K562 (cell line): ENCODE results near the gene TMEM61. TPM values are rescaled to one million over a fixed set of nuclear protein-coding genes. Genes with fewer than 3 reads are reported as not detected.

Source experiments
- ARHGAP35 ChIP-seq: fragments of 450-650 bp; IDR thresholded peaks from 2 replicates; pipeline ENCODE4 v1.6.1; 2018; ENCODE audit not compliant: partially characterized antibody
- BDP1 ChIP-seq: IDR thresholded peaks from 3 replicates; pipeline ENCODE4 v1.6.1; 2011; ENCODE audit not compliant: insufficient read length, insufficient read depth
- CREBBP ChIP-seq: IDR thresholded peaks from one replicate; pipeline ENCODE4 v1.6.1; 2012; ENCODE audit warnings: low read depth, mild to moderate bottlenecking, control low read depth, inconsistent platforms, low read length
- DDX20 ChIP-seq: fragments of 450-650 bp; IDR thresholded peaks from 2 replicates; pipeline ENCODE4 v1.6.1; 2016; ENCODE audit warnings: missing genetic modification characterization, low read depth, mild to moderate bottlenecking, missing compliant biosample characterization, moderate library complexity
- FOXP1 ChIP-seq: sonication (generic); formaldehyde crosslinking; IDR thresholded peaks from 2 replicates; pipeline ENCODE4 v1.8.0; 2022; ENCODE audit warnings: mild to moderate bottlenecking, missing genetic modification reagents
- GATAD2A ChIP-seq: fragments of 450-650 bp; IDR thresholded peaks from 2 replicates; pipeline ENCODE4 v1.6.1; 2017
- KDM4B ChIP-seq, 2 experiments: fragments of 450-650 bp in 1 of 2; sonication (generic) in 1 of 2; IDR thresholded peaks; 2 replicates each; pipeline ENCODE4 v1.6.1; 2016 to 2017; ENCODE audit warnings: borderline replicate concordance in 2 of 2, antibody characterized with exemption in 1 of 2, low read depth in 1 of 2, mild to moderate bottlenecking in 1 of 2
- KDM5B ChIP-seq: fragments of 200-600 bp; sonication (generic); IDR thresholded peaks from 2 replicates; pipeline ENCODE4 v1.6.1; 2012; ENCODE audit warnings: low read depth, mild to moderate bottlenecking, moderate library complexity, low read length, control low read depth, inconsistent platforms; ENCODE audit not compliant: insufficient replicate concordance
- KLF1 ChIP-seq: fragments of 450-650 bp; IDR thresholded peaks from 2 replicates; pipeline ENCODE4 v1.6.1; 2016; ENCODE audit warnings: missing genetic modification characterization, missing compliant biosample characterization
- MEF2A ChIP-seq: IDR thresholded peaks from 2 replicates; pipeline ENCODE4 v1.6.1; 2011; ENCODE audit warnings: low read depth, mild to moderate bottlenecking, low read length, moderate library complexity; ENCODE audit not compliant: control insufficient read depth
- NONO ChIP-seq, 2 experiments: fragments of 200-400 bp in 1 of 2; fragments of 450-650 bp in 1 of 2; formaldehyde crosslinking in 1 of 2; IDR thresholded peaks; 2 replicates each; pipeline ENCODE4 v1.6.1; 2017; ENCODE audit warnings: low read depth in 2 of 2, mild to moderate bottlenecking in 2 of 2, moderate library complexity in 2 of 2, low read length in 1 of 2
- PHTF2 ChIP-seq: fragments of 250-450 bp; sonication (Bioruptor Pico); IDR thresholded peaks from 2 replicates; pipeline ENCODE4 v1.5.0; 2021; ENCODE audit warnings: mild to moderate bottlenecking
- RBM34 ChIP-seq: fragments of 200-400 bp; formaldehyde crosslinking; IDR thresholded peaks from 2 replicates; pipeline ENCODE4 v1.6.1; 2018; ENCODE audit warnings: low read length, borderline replicate concordance; ENCODE audit not compliant: insufficient read depth
- RFX5 ChIP-seq: IDR thresholded peaks from 2 replicates; pipeline ENCODE4 v1.6.1; 2011; ENCODE audit warnings: low read depth, mild to moderate bottlenecking, improper control_type of control experiment, low read length
- TBP ChIP-seq: optimal IDR thresholded peaks from 2 replicates; pipeline ENCODE3; 2011; ENCODE audit warnings: low read depth, low read length, improper control_type of control experiment
- XRCC5 ChIP-seq: fragments of 200-400 bp; formaldehyde crosslinking; IDR thresholded peaks from 2 replicates; pipeline ENCODE4 v1.6.1; 2017; ENCODE audit warnings: low read depth, mild to moderate bottlenecking, low read length
- ZFP1 ChIP-seq: fragments of 450-650 bp; formaldehyde crosslinking; IDR thresholded peaks from 2 replicates; pipeline ENCODE4 v1.4.0; 2020; ENCODE audit warnings: mild to moderate bottlenecking, mixed read lengths
- ZFX ChIP-seq: sonication (generic); formaldehyde crosslinking; IDR thresholded peaks from 2 replicates; pipeline ENCODE4 v1.8.0; 2022; ENCODE audit warnings: mild to moderate bottlenecking, missing genetic modification reagents, moderate library complexity
- ZNF133 ChIP-seq: fragments of 250-450 bp; sonication (Bioruptor Pico); IDR thresholded peaks from 2 replicates; pipeline ENCODE4 v1.4.0; 2020; ENCODE audit warnings: mild to moderate bottlenecking
- ZNF134 ChIP-seq: fragments of 250-450 bp; sonication (Bioruptor Pico); conservative IDR thresholded peaks from 2 replicates; pipeline ENCODE4 v1.4.0; 2020
- ZNF384 ChIP-seq: IDR thresholded peaks from 2 replicates; pipeline ENCODE4 v1.6.1; 2012; ENCODE audit warnings: low read depth, low read length, improper control_type of control experiment
- ZNF77 ChIP-seq: fragments of 250-450 bp; sonication (Bioruptor Pico); IDR thresholded peaks from 2 replicates; pipeline ENCODE4 v1.5.0; 2020
- polyA plus RNA-seq, 8 experiments: library from polyadenylated mRNA; depleted of rRNA in 4 of 8; stranded (reverse) in 5 of 8; unstranded in 3 of 8; fragments of >200 nt; fragmentation: Nextera tagmentation in 2 of 8; fragmentation: Illumina TruSeq in 1 of 8; extraction: Ambion mirVana in 2 of 8; extraction: Trizol in 1 of 8; gene quantifications; 2 replicates each; pipeline versions ENCODE4 v1.2.1 to v1.2.3, GENCODE V29; 2011 to 2014; ENCODE audit warnings: inconsistent platforms in 1 of 8, missing spikeins in 1 of 8
- total RNA-seq, 7 experiments: library from RNA; depleted of rRNA in 6 of 7; stranded (reverse); fragments of >200 nt in 6 of 7; fragmentation: Illumina TruSeq in 2 of 7; extraction: Trizol in 2 of 7; gene quantifications; 2 replicates each; pipeline versions ENCODE4 v1.2.1 to v1.2.3, GENCODE V29; 2011 to 2021; ENCODE audit warnings: low replicate concordance in 1 of 7
- TF ChIP-seq, protein P1 (sequence below): fragments of 250-450 bp; sonication (Bioruptor Pico); IDR thresholded peaks from 2 replicates; pipeline ENCODE4 v1.4.0; 2020; ENCODE audit warnings: mild to moderate bottlenecking, moderate library complexity
- TF ChIP-seq, protein P2 (sequence below): sonication (generic); formaldehyde crosslinking; IDR thresholded peaks from 2 replicates; pipeline ENCODE4 v1.8.1; 2023; ENCODE audit warnings: missing genetic modification reagents, mild to moderate bottlenecking, borderline replicate concordance

Gene TMEM61
- total and polyA plus RNA-seq, 9 of the 15 experiments (the other 6 are each of a cell fraction or from before 2014, with no cell fraction given), result not detected

DNA sequence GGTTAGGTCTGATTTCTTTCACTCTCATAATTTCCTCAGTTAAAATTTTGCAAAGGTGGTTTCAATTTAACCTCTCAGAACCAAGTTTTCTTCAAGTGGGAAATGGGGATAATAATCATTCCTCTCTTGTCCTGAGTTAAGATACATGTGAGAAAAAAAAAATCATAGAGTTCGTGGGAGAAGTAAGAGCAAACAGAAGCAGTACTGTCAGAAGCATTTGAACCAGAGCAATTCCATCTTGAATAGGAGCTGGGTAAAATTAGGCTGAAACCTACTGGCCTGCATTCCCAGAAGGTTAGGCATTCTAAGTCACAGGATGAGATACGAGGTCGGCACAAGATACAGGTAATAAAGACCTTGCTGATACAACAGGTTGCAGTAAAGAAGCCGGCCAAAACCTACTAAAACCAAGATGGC lies 28.6 kb upstream of the TMEM61 start (continued):
- no peak for TF ChIP-seq KDM4B (IDR thresholded peaks at IDR 0.05; ENCODE audit: borderline replicate concordance in 2 of 2, low read depth in 1 of 2)
- no peak for TF ChIP-seq ZNF77 (CRISPR knock-in tag)
- TF ChIP-seq TBP, result no peak
- TF ChIP-seq DDX20 (tag), result peak; percentile 81
- TF ChIP-seq GATAD2A, result no peak
- TF ChIP-seq ZFP1 (CRISPR knock-in tag), result no peak
- TF ChIP-seq PHTF2 (CRISPR knock-in tag), result no peak
- TF ChIP-seq, protein P1, sequence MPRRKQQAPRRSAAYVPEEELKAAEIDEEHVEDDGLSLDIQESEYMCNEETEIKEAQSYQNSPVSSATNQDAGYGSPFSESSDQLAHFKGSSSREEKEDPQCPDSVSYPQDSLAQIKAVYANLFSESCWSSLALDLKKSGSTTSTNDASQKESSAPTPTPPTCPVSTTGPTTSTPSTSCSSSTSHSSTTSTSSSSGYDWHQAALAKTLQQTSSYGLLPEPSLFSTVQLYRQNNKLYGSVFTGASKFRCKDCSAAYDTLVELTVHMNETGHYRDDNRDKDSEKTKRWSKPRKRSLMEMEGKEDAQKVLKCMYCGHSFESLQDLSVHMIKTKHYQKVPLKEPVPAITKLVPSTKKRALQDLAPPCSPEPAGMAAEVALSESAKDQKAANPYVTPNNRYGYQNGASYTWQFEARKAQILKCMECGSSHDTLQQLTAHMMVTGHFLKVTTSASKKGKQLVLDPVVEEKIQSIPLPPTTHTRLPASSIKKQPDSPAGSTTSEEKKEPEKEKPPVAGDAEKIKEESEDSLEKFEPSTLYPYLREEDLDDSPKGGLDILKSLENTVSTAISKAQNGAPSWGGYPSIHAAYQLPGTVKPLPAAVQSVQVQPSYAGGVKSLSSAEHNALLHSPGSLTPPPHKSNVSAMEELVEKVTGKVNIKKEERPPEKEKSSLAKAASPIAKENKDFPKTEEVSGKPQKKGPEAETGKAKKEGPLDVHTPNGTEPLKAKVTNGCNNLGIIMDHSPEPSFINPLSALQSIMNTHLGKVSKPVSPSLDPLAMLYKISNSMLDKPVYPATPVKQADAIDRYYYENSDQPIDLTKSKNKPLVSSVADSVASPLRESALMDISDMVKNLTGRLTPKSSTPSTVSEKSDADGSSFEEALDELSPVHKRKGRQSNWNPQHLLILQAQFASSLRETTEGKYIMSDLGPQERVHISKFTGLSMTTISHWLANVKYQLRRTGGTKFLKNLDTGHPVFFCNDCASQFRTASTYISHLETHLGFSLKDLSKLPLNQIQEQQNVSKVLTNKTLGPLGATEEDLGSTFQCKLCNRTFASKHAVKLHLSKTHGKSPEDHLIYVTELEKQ (CRISPR knock-in tag), result peak; percentile 69
- no peak for TF ChIP-seq BDP1
- no peak for TF ChIP-seq CREBBP
- no peak for TF ChIP-seq KDM5B
- no peak for TF ChIP-seq ARHGAP35
- TF ChIP-seq MEF2A, result no peak
- TF ChIP-seq XRCC5, result no peak
- TF ChIP-seq RFX5, result no peak
- no peak for TF ChIP-seq ZNF133
- no peak for TF ChIP-seq ZFX (CRISPR knock-in tag)
- TF ChIP-seq FOXP1 (CRISPR knock-in tag), result no peak
- TF ChIP-seq ZNF384, result no peak
- TF ChIP-seq RBM34, result no peak
- TF ChIP-seq KLF1 (tag), result no peak
- TF ChIP-seq, protein P2, sequence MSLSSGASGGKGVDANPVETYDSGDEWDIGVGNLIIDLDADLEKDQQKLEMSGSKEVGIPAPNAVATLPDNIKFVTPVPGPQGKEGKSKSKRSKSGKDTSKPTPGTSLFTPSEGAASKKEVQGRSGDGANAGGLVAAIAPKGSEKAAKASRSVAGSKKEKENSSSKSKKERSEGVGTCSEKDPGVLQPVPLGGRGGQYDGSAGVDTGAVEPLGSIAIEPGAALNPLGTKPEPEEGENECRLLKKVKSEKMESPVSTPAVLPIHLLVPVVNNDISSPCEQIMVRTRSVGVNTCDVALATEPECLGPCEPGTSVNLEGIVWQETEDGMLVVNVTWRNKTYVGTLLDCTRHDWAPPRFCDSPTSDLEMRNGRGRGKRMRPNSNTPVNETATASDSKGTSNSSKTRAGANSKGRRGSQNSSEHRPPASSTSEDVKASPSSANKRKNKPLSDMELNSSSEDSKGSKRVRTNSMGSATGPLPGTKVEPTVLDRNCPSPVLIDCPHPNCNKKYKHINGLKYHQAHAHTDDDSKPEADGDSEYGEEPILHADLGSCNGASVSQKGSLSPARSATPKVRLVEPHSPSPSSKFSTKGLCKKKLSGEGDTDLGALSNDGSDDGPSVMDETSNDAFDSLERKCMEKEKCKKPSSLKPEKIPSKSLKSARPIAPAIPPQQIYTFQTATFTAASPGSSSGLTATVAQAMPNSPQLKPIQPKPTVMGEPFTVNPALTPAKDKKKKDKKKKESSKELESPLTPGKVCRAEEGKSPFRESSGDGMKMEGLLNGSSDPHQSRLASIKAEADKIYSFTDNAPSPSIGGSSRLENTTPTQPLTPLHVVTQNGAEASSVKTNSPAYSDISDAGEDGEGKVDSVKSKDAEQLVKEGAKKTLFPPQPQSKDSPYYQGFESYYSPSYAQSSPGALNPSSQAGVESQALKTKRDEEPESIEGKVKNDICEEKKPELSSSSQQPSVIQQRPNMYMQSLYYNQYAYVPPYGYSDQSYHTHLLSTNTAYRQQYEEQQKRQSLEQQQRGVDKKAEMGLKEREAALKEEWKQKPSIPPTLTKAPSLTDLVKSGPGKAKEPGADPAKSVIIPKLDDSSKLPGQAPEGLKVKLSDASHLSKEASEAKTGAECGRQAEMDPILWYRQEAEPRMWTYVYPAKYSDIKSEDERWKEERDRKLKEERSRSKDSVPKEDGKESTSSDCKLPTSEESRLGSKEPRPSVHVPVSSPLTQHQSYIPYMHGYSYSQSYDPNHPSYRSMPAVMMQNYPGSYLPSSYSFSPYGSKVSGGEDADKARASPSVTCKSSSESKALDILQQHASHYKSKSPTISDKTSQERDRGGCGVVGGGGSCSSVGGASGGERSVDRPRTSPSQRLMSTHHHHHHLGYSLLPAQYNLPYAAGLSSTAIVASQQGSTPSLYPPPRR, result no peak
- no peak for TF ChIP-seq NONO (IDR thresholded peaks at IDR 0.05; ENCODE audit: low read depth in 2 of 2, low read length in 1 of 2)
- TF ChIP-seq ZNF134, result no peak
